B cell (primary cell): ENCODE measurements around the gene DIRAS1. TPM values are rescaled to one million over a fixed set of nuclear protein-coding genes. Genes with fewer than 3 reads are reported as not detected.

Experiments used
- ATAC-seq: fragments of 200-7000 bp; cut with Tn5 transposase; one replicate; pipeline ENCODE4 v1.10.0; 2021; ENCODE audit warnings: low read depth, mild to moderate bottlenecking, moderate number of reproducible peaks, moderate library complexity
- CTCF ChIA-PET: fragments of 350-600 bp; sonication (Branson Sonifier 250); formaldehyde crosslinking; loops from one replicate; lab custom pipeline; 2021; ENCODE audit warnings: antibody characterized with exemption, inconsistent platforms; lab: Charles Lee
- POLR2A ChIA-PET: fragments of 350-600 bp; sonication (Branson Sonifier 250); formaldehyde crosslinking; loops from one replicate; lab custom pipeline; 2021; ENCODE audit warnings: antibody characterized with exemption; lab: Charles Lee
- DNase-seq: peaks from one replicate; pipeline ENCODE4 v3.0.0; 2013
- H2AFZ ChIP-seq: 2 replicates; pipeline ENCODE4 v1.6.1; 2012; ENCODE audit warnings: mild to moderate bottlenecking, low read depth, low read length; ENCODE audit not compliant: insufficient read depth, poor library complexity, severe bottlenecking
- H3K27ac ChIP-seq, 2 donors: 1 replicate in 1 of 2; 2 replicates in 1 of 2; pipeline ENCODE4 v1.5.1; 2012 to 2013; ENCODE audit warnings: low read length in 2 of 2, mild to moderate bottlenecking in 2 of 2, moderate library complexity in 1 of 2
- H3K27me3 ChIP-seq, 4 experiments: fragments of 200-600 bp in 1 of 4; sonication (generic) in 1 of 4; replicated peaks in 1 of 4; 1 replicate in 2 of 4; 2 replicates in 2 of 4; pipeline versions ENCODE4 v1.6.1 to v1.7.0; 2013 to 2016; ENCODE audit warnings: low read length in 3 of 4, mild to moderate bottlenecking in 2 of 4, mixed read lengths in 1 of 4, moderate library complexity in 1 of 4; ENCODE audit not compliant: insufficient read depth in 4 of 4, control insufficient read depth in 3 of 4; ENCODE audit errors: control extremely low read depth in 1 of 4
- H3K36me3 ChIP-seq, 2 experiments: replicated peaks in 1 of 2; 1 replicate in 1 of 2; 2 replicates in 1 of 2; pipeline versions ENCODE4 v1.6.1 to v1.7.1; 2013; ENCODE audit warnings: low read length in 1 of 2; ENCODE audit not compliant: insufficient read depth in 2 of 2, control insufficient read depth in 1 of 2; ENCODE audit errors: control extremely low read depth in 1 of 2, extremely low read depth in 1 of 2
- H3K4me1 ChIP-seq, 2 donors: fragments of 200-600 bp in 1 of 2; sonication (generic) in 1 of 2; 1 replicate in 1 of 2; 2 replicates in 1 of 2; pipeline versions ENCODE4 v1.5.1 to v1.6.1; 2013 to 2017; ENCODE audit warnings: low read length in 2 of 2; ENCODE audit not compliant: control insufficient read depth in 2 of 2, insufficient read depth in 2 of 2
- H3K4me2 ChIP-seq: replicated peaks from 2 replicates; pipeline ENCODE3; 2012; ENCODE audit warnings: mild to moderate bottlenecking, low read depth, low read length; ENCODE audit not compliant: poor library complexity, severe bottlenecking
- H3K4me3 ChIP-seq, 5 experiments: fragments of 200-600 bp in 1 of 5; sonication (generic) in 1 of 5; 1 replicate in 3 of 5; 2 replicates in 2 of 5; pipeline versions ENCODE4 v1.5.1 to v1.7.0; 2011 to 2016; ENCODE audit warnings: low read length in 4 of 5, mild to moderate bottlenecking in 4 of 5, low read depth in 2 of 5, control low read depth in 1 of 5, moderate library complexity in 1 of 5; ENCODE audit not compliant: insufficient read depth in 1 of 5; ENCODE audit errors: control extremely low read depth in 1 of 5, extremely low read depth in 1 of 5
- H3K79me2 ChIP-seq: fragments of 200-600 bp; sonication (generic); one replicate; pipeline ENCODE4 v1.6.0; 2016; ENCODE audit warnings: low read length; ENCODE audit not compliant: control insufficient read depth, insufficient read depth
- H3K9ac ChIP-seq: fragments of 200-600 bp; sonication (generic); 2 replicates; pipeline ENCODE4 v1.6.1; 2017; ENCODE audit warnings: mild to moderate bottlenecking, low read length, moderate library complexity
- H3K9me3 ChIP-seq, 3 donors: one replicate each; pipeline versions ENCODE4 v1.6.1 to v1.7.1; 2013; ENCODE audit warnings: low read length in 2 of 3; ENCODE audit not compliant: control insufficient read depth in 2 of 3, insufficient read depth in 1 of 3; ENCODE audit errors: control extremely low read depth in 1 of 3
- H4K20me1 ChIP-seq: 2 replicates; pipeline ENCODE4 v1.6.0; 2012; ENCODE audit warnings: mild to moderate bottlenecking, low read length; ENCODE audit not compliant: insufficient read depth, control insufficient read depth, poor library complexity, severe bottlenecking
- H3K27ac Mint-ChIP-seq: one replicate; pipeline ENCODE4 v1.8.0; 2021; ENCODE audit warnings: mixed read lengths
- H3K27me3 Mint-ChIP-seq: one replicate; pipeline ENCODE4 v1.8.0; 2021; ENCODE audit warnings: mixed read lengths
- H3K4me1 Mint-ChIP-seq: one replicate; pipeline ENCODE4 v1.8.0; 2021; ENCODE audit warnings: mixed read lengths
- H3K4me3 Mint-ChIP-seq: one replicate; pipeline ENCODE4 v1.8.0; 2021; ENCODE audit warnings: mixed read lengths
- H3K9me3 Mint-ChIP-seq: one replicate; pipeline ENCODE4 v1.8.0; 2022; ENCODE audit warnings: mixed read lengths; ENCODE audit not compliant: insufficient read depth
- CTCF ChIP-seq: fragments of 200-600 bp; IDR thresholded peaks from one replicate; pipeline ENCODE4 v1.8.0; 2022; ENCODE audit warnings: antibody characterized with exemption, mild to moderate bottlenecking
- EZH2 ChIP-seq: IDR thresholded peaks from 2 replicates; pipeline ENCODE4 v1.6.1; 2012; ENCODE audit warnings: borderline replicate concordance, low read depth, mild to moderate bottlenecking, moderate library complexity, low read length; ENCODE audit not compliant: insufficient read depth, poor library complexity, severe bottlenecking
- WGBS: methylation state at CpG from one replicate; pipeline ENCODE4 v1.1.5; 2013; ENCODE audit warnings: missing lambda C conversion rate; ENCODE audit not compliant: insufficient coverage; 5-methylcytosine and 5-hydroxymethylcytosine counted together
- intact Hi-C: fragments of 100-400 bp; cut with micrococcal nuclease; formaldehyde crosslinking; loops from one replicate; pipeline ENCODE4 v1.10.0; 2022
- polyA plus RNA-seq: library from polyadenylated mRNA; depleted of rRNA; stranded (reverse); fragments of >200 nt; gene quantifications from 2 replicates; pipeline ENCODE4 v1.2.3, GENCODE V29; 2012
- total RNA-seq, 2 donors: library from RNA; stranded (reverse); fragments of 120-200 nt in 1 of 2; gene quantifications; 1 replicate in 1 of 2; 2 replicates in 1 of 2; pipeline versions ENCODE4 v1.2.3 to v1.2.4, GENCODE V29; 2013 to 2022

The DIRAS1 gene
- total and polyA plus RNA-seq, 2 donors (not counting 1 experiment from before 2014, with no cell fraction given): 5.2 to 23.7 TPM

- Mint-ChIP-seq H3K27ac (peak overlapping the region; percentile 88), H3K4me3 (no peak overlapping the region), H3K9me3 (peaks cover 6% of the 10 kb centered on the region), H3K4me1 (peaks cover 58% of the 10 kb centered on the region), H3K27me3 (no peaks in the 10 kb centered on the region)
- CTCF ChIA-PET: interaction anchor here (1.4 kb wide), 1 partner anchor 28 kb away, joined by 4 read pairs; no protein-coding TSS in a partner anchor
- ATAC-seq (no peak), DNase-seq (no peak)
- H3K9me3 ChIP-seq: peaks cover 0 to 22% (median 10%) of the 10 kb centered on the region in 3 donors
- H3K27me3 ChIP-seq: no peaks in the 10 kb centered on the region
- 95% methylated on average over 11 of the region's 11 CpGs for WGBS
- peaks cover 8% of the 10 kb centered on the region for H4K20me1 ChIP-seq
- H3K4me1 ChIP-seq: peaks cover 38 to 45% of the 10 kb centered on the region in 2 donors
- no peak for TF ChIP-seq CTCF
- TF ChIP-seq EZH2: no peak
- H3K79me2 ChIP-seq: peaks cover 92% of the 10 kb centered on the region
- intact Hi-C loops: no loop called here
- no peak overlapping the region for H2AFZ ChIP-seq
- H3K9ac ChIP-seq: no peak overlapping the region
- POLR2A ChIA-PET: no interaction called here
- H3K36me3 ChIP-seq: peaks cover 0 to 42% of the 10 kb centered on the region in 2 experiments
- no peak overlapping the region for H3K4me2 ChIP-seq
- H3K27ac ChIP-seq: peak overlapping the region; percentile 28 to 99
- no peak overlapping the region for H3K4me3 ChIP-seq
These were observed 45.3 kb downstream of the DIRAS1 start for GRCh38 chr19:2675892-2676291.

- ChIA-PET POLR2A (no interaction called here), CTCF (interaction anchor here (1.6 kb wide), 1 partner anchor 79 kb away, joined by 4 read pairs; no protein-coding TSS in a partner anchor)
- H3K27me3 ChIP-seq: no peaks in the 10 kb centered on the region
- peaks cover 24% of the 10 kb centered on the region for H4K20me1 ChIP-seq
- DNase-seq: no peak
- H3K4me1 ChIP-seq: peaks cover 17 to 31% of the 10 kb centered on the region in 2 donors
- H3K9ac ChIP-seq: no peak overlapping the region
- Mint-ChIP-seq H3K4me3 (no peak overlapping the region), H3K9me3 (no peaks in the 10 kb centered on the region), H3K27me3 (no peaks in the 10 kb centered on the region), H3K27ac (no peak overlapping the region), H3K4me1 (peaks cover 45% of the 10 kb centered on the region)
- no peak overlapping the region for H3K4me3 ChIP-seq
- 93% methylated on average over 16 of the region's 16 CpGs for WGBS
- no peaks in the 10 kb centered on the region for H3K9me3 ChIP-seq
- peaks cover 99% of the 10 kb centered on the region for H3K79me2 ChIP-seq
- no peak overlapping the region for H2AFZ ChIP-seq
- ATAC-seq: no peak
- H3K4me2 ChIP-seq: no peak overlapping the region
- intact Hi-C loops: no loop called here
- peaks cover 0 to 28% of the 10 kb centered on the region in 2 experiments for H3K36me3 ChIP-seq
- TF ChIP-seq CTCF: no peak
- no peak for TF ChIP-seq EZH2
- peak overlapping the region in 1 of 2 donors; percentile 39 for H3K27ac ChIP-seq
These were observed 51.0 kb downstream of the DIRAS1 start for GRCh38 chr19:2670217-2670616.
